Measurements from ENCODE around the gene CAPRIN2.

DNA sequence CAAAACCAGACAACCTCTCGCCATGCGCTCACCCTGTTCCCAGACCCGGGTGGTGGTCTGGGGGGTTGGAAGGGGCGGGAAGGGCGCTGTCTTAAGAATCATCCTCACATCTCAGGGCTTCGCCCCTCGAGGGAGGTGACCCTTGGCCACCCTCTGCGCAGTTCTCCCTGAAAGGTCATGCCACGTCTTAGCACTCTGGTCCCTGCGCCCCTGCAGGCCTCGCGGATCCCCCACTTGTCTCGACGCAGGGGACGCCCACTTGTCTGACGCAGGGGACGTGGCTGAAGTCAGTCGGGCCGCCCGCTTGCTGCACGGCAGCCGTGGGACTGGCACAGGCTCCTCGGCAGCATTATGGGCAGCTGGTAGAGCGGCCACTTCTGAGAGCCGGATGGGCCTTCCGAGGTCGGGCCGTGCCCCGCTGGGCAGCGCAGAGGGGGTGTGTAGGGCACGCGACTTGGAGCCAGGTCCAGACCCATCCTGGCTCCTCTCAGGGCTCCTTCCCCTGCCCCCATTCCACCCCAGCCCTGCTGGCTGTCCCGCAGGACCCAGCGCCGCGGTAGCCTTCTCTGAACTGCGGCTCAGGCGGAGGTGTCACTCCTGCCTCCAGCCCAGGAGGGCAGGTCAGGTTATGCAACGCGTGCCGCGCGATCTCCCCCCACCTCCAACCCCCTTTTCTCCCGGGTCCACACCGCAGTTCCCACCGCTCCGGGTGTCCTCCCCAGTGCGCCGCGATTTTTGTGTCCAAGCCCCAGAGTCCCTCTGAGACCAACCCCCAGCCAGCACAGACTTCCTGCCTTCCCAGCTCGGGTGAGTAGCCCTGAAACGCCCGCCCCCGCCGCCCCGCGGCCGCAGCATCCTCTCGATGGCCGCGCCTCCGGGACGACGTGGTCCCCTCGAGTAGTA lies 40.9 kb upstream of the CAPRIN2 start:
- no peak for TF ChIP-seq POLR2AphosphoS5 (IDR thresholded peaks at IDR 0.05; ENCODE audit: low read depth, low read length)
- TF ChIP-seq POLR2A (IDR thresholded peaks at IDR 0.05; ENCODE audit: low read depth, low read length): no peak
- TF ChIP-seq TAF1 (IDR thresholded peaks at IDR 0.05; ENCODE audit: borderline replicate concordance, low read depth, low read length): no peak

All from GM12892 (cell line).